DOHH2 (cell line): ENCODE measurements around the gene C3orf33.
"Not testable (repeated sequence)": the region's sequence is repeated elsewhere in the genome, so short reads cannot be mapped to it uniquely, and the experiment has no call there.

ENCODE experiments used
- CTCF ChIP-seq: fragments of 200-600 bp; sonication (generic); IDR thresholded peaks from one replicate; pipeline ENCODE4 v1.5.1; 2014; ENCODE audit warnings: antibody characterized with exemption, mild to moderate bottlenecking, low read depth, low read length; ENCODE audit not compliant: poor library complexity, severe bottlenecking
- EZH2phosphoT487 ChIP-seq: fragments of 200-600 bp; sonication (generic); IDR thresholded peaks from 2 replicates; pipeline ENCODE4 v1.6.1; 2017; ENCODE audit warnings: borderline replicate concordance, mild to moderate bottlenecking, antibody characterized with exemption, low read length, moderate library complexity, mixed read lengths

GRCh38 chr3:155813224-155813623, 7.1 kb upstream of the C3orf33 start:
- TF ChIP-seq CTCF, EZH2phosphoT487: not testable (repeated sequence)
